PFSK-1 (cell line): Measurements from ENCODE around the gene AHDC1.

Source experiments
- FOXP2 ChIP-seq: optimal IDR thresholded peaks from 2 replicates; pipeline ENCODE3; 2011; ENCODE audit warnings: borderline replicate concordance, control low read depth, inconsistent platforms; ENCODE audit not compliant: insufficient read depth; ENCODE audit errors: extremely low read length, extremely low read depth
- POLR2AphosphoS5 ChIP-seq: IDR thresholded peaks from 2 replicates; pipeline ENCODE4 v1.6.1; 2012; ENCODE audit warnings: low read depth, mild to moderate bottlenecking, control low read depth, low read length, moderate library complexity
- SIN3A ChIP-seq: IDR thresholded peaks from 2 replicates; pipeline ENCODE4 v1.6.1; 2012; ENCODE audit warnings: mild to moderate bottlenecking, low read length, moderate library complexity, borderline replicate concordance; ENCODE audit not compliant: insufficient read depth
- TAF1 ChIP-seq: IDR thresholded peaks from 2 replicates; pipeline ENCODE4 v1.6.1; 2012; ENCODE audit warnings: low read length, control low read depth, borderline replicate concordance; ENCODE audit not compliant: insufficient read depth
- TF ChIP-seq, protein P1 (sequence below), 2 experiments: IDR thresholded peaks; 2 replicates each; pipeline versions ENCODE4 v1.6.1 to v1.8.0; 2011 to 2012; ENCODE audit warnings: low read depth in 2 of 2, low read length in 2 of 2, control low read depth in 1 of 2, inconsistent platforms in 1 of 2, mild to moderate bottlenecking in 1 of 2, moderate library complexity in 1 of 2; ENCODE audit not compliant: insufficient read depth in 1 of 2

AHDC1 gene

DNA sequence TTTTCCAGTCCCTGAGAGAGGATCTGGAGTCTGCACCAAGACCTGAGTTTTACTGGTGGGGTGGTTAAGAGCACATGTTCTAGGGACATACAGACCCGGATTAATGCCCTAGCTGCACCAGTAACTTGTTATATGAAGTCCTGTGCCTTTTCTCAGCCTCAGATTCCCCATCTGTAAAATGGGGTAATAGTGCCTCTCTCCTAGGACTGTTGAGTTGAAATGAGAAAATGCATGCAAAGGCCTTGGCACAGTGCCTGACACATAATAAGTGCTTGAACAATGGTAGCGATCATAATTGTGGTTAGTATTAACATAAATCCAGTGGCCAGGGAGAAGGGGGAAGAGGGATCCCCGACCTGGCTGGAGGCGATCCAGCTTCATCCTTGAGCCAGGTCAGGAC, 12.3 kb downstream of the AHDC1 start:
- no peak for TF ChIP-seq FOXP2
- TF ChIP-seq POLR2AphosphoS5 = no peak
- TF ChIP-seq TAF1 = no peak
- TF ChIP-seq SIN3A = no peak
- TF ChIP-seq, protein P1, sequence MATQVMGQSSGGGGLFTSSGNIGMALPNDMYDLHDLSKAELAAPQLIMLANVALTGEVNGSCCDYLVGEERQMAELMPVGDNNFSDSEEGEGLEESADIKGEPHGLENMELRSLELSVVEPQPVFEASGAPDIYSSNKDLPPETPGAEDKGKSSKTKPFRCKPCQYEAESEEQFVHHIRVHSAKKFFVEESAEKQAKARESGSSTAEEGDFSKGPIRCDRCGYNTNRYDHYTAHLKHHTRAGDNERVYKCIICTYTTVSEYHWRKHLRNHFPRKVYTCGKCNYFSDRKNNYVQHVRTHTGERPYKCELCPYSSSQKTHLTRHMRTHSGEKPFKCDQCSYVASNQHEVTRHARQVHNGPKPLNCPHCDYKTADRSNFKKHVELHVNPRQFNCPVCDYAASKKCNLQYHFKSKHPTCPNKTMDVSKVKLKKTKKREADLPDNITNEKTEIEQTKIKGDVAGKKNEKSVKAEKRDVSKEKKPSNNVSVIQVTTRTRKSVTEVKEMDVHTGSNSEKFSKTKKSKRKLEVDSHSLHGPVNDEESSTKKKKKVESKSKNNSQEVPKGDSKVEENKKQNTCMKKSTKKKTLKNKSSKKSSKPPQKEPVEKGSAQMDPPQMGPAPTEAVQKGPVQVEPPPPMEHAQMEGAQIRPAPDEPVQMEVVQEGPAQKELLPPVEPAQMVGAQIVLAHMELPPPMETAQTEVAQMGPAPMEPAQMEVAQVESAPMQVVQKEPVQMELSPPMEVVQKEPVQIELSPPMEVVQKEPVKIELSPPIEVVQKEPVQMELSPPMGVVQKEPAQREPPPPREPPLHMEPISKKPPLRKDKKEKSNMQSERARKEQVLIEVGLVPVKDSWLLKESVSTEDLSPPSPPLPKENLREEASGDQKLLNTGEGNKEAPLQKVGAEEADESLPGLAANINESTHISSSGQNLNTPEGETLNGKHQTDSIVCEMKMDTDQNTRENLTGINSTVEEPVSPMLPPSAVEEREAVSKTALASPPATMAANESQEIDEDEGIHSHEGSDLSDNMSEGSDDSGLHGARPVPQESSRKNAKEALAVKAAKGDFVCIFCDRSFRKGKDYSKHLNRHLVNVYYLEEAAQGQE (IDR thresholded peaks at IDR 0.05; ENCODE audit: insufficient read depth in 1 of 2, low read depth in 2 of 2, low read length in 2 of 2) = no peak

DNA sequence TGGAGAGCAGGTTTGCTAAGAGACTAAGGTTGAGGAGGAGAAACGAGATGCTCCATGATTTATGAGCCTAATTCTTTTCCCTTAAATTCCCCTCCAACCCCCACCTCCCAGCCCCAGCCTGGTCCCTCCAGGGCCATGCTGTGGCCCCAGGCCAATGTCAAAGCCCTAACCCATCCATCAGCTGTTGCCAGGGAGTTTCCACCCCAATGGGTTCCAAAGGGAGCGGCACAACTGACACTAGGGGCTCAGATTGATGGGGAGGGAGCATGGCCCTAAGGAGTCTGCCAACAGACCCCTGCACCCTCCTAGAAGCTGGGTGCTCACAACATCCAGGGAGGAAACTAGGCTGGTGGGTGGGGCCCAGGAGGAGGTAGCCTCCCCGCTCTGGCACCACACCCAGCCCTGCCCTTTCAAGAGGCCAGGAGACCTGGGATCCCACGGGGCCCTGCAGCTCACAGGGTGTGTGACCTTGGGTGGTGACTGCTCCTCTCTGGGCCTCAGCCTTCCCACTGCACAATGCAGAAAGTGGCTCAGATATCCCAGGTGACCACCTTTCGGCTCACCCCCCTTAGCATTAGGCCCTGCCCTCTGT, 12.9 kb downstream of the AHDC1 start:
- TF ChIP-seq POLR2AphosphoS5 (no peak), FOXP2 (no peak), TAF1 (no peak), SIN3A (no peak)
- TF ChIP-seq, protein P1 (IDR thresholded peaks at IDR 0.05; ENCODE audit: insufficient read depth in 1 of 2, low read depth in 2 of 2, low read length in 2 of 2) = no peak

DNA sequence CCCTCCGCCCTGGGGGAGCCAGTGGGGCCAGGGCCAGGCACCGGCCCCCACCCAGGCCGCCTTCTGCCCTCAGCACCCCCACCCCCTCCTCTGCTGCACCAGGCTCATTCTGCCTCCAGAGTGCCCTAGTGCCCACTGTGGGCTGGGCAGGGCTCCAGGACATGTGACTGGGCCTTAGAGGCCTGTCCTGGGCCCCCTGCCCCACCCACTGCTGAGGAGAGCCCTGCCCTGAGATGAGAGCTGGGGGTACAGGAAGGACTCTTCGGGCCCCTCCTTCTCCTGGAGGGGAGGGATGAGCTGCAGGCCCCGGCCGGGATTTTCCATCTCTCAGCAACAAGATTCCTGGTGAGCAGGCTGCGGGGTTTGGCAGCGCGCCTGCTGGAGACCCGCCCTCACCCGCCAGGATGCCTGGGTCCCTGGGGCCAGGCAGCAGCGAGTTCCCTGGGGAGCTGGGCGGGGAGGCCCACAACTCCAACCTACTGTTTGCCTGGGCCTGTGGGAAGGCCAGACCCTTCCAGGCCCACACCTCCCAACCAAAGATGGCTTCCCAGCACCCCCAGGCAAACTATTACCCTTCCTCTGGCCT, 14.0 kb downstream of the AHDC1 start:
- TF ChIP-seq, protein P1 (IDR thresholded peaks at IDR 0.05; ENCODE audit: insufficient read depth in 1 of 2, low read depth in 2 of 2, low read length in 2 of 2) = no peak
- TF ChIP-seq TAF1 = no peak
- no peak for TF ChIP-seq POLR2AphosphoS5
- no peak for TF ChIP-seq SIN3A
- TF ChIP-seq FOXP2 = no peak

DNA sequence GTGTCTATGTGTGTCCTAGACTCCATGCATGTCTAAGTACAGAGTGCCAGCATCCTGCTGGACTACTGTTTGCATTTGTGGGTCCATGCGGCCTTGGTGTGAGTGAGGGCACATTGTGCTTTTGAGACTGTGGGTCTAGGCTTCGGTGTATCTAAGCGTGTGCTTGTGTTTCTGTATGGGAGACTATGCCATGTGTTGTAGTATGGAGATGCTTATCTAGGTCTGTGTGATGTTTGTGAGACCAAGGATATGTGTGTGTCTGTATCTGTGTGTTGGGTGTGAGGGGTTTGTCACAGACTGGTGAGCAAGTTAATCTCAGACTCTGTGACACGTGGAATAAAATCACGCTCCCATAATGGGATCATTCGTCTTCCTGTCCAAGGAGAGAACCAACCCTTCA, 14.5 kb downstream of the AHDC1 start:
- TF ChIP-seq SIN3A = no peak
- TF ChIP-seq, protein P1 (IDR thresholded peaks at IDR 0.05; ENCODE audit: insufficient read depth in 1 of 2, low read depth in 2 of 2, low read length in 2 of 2) = no peak
- no peak for TF ChIP-seq TAF1
- no peak for TF ChIP-seq FOXP2
- TF ChIP-seq POLR2AphosphoS5 = no peak
